ENCODE measurements around the gene CLRN2. TPM values are rescaled to one million over a fixed set of nuclear protein-coding genes. Genes with fewer than 3 reads are reported as not detected.

The CLRN2 gene
- total and polyA plus RNA-seq, 9 of the 15 experiments (the other 6 are each of a cell fraction or from before 2014, with no cell fraction given): not detected

DNA sequence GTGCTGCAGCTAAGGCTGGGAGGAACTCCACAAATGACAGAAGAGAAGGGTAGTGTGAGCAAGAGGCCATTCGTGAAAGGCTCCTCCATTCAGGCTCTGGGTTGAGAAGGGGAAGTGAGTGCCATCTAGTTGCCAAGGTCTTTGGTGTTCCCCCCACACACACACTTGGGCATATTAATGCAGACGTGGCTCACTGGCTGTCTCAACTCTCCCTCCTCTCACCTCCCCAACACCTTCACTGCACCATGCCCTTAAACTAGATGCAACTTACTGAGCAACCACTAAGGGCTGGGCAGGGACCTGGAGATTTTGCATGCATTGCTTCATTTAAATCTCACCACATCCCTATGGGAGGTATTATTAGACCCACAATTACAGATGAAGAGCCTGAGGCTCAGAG is 8.7 kb downstream of the CLRN2 start (continued):
- TF ChIP-seq, protein P1, sequence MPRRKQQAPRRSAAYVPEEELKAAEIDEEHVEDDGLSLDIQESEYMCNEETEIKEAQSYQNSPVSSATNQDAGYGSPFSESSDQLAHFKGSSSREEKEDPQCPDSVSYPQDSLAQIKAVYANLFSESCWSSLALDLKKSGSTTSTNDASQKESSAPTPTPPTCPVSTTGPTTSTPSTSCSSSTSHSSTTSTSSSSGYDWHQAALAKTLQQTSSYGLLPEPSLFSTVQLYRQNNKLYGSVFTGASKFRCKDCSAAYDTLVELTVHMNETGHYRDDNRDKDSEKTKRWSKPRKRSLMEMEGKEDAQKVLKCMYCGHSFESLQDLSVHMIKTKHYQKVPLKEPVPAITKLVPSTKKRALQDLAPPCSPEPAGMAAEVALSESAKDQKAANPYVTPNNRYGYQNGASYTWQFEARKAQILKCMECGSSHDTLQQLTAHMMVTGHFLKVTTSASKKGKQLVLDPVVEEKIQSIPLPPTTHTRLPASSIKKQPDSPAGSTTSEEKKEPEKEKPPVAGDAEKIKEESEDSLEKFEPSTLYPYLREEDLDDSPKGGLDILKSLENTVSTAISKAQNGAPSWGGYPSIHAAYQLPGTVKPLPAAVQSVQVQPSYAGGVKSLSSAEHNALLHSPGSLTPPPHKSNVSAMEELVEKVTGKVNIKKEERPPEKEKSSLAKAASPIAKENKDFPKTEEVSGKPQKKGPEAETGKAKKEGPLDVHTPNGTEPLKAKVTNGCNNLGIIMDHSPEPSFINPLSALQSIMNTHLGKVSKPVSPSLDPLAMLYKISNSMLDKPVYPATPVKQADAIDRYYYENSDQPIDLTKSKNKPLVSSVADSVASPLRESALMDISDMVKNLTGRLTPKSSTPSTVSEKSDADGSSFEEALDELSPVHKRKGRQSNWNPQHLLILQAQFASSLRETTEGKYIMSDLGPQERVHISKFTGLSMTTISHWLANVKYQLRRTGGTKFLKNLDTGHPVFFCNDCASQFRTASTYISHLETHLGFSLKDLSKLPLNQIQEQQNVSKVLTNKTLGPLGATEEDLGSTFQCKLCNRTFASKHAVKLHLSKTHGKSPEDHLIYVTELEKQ (CRISPR knock-in tag; IDR thresholded peaks at IDR 0.05): no peak
- TF ChIP-seq, protein P2, sequence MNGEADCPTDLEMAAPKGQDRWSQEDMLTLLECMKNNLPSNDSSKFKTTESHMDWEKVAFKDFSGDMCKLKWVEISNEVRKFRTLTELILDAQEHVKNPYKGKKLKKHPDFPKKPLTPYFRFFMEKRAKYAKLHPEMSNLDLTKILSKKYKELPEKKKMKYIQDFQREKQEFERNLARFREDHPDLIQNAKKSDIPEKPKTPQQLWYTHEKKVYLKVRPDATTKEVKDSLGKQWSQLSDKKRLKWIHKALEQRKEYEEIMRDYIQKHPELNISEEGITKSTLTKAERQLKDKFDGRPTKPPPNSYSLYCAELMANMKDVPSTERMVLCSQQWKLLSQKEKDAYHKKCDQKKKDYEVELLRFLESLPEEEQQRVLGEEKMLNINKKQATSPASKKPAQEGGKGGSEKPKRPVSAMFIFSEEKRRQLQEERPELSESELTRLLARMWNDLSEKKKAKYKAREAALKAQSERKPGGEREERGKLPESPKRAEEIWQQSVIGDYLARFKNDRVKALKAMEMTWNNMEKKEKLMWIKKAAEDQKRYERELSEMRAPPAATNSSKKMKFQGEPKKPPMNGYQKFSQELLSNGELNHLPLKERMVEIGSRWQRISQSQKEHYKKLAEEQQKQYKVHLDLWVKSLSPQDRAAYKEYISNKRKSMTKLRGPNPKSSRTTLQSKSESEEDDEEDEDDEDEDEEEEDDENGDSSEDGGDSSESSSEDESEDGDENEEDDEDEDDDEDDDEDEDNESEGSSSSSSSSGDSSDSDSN (IDR thresholded peaks at IDR 0.05; ENCODE audit: borderline replicate concordance in 1 of 2, low read depth in 2 of 2, low read length in 2 of 2): no peak
- TF ChIP-seq, protein P3, sequence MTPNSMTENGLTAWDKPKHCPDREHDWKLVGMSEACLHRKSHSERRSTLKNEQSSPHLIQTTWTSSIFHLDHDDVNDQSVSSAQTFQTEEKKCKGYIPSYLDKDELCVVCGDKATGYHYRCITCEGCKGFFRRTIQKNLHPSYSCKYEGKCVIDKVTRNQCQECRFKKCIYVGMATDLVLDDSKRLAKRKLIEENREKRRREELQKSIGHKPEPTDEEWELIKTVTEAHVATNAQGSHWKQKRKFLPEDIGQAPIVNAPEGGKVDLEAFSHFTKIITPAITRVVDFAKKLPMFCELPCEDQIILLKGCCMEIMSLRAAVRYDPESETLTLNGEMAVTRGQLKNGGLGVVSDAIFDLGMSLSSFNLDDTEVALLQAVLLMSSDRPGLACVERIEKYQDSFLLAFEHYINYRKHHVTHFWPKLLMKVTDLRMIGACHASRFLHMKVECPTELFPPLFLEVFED (CRISPR knock-in tag; conservative IDR thresholded peaks at IDR 0.05): no peak
- TF ChIP-seq ZSCAN29 (IDR thresholded peaks at IDR 0.05): no peak
- no peak for TF ChIP-seq ETV6 (IDR thresholded peaks at IDR 0.05; ENCODE audit: borderline replicate concordance in 1 of 2, low read depth in 2 of 2, low read length in 1 of 2)
- TF ChIP-seq ETV6 (CRISPR knock-in tag; IDR thresholded peaks at IDR 0.05; ENCODE audit: borderline replicate concordance): no peak
- no peak for TF ChIP-seq HDAC2 (IDR thresholded peaks at IDR 0.05)
- TF ChIP-seq, protein P4, sequence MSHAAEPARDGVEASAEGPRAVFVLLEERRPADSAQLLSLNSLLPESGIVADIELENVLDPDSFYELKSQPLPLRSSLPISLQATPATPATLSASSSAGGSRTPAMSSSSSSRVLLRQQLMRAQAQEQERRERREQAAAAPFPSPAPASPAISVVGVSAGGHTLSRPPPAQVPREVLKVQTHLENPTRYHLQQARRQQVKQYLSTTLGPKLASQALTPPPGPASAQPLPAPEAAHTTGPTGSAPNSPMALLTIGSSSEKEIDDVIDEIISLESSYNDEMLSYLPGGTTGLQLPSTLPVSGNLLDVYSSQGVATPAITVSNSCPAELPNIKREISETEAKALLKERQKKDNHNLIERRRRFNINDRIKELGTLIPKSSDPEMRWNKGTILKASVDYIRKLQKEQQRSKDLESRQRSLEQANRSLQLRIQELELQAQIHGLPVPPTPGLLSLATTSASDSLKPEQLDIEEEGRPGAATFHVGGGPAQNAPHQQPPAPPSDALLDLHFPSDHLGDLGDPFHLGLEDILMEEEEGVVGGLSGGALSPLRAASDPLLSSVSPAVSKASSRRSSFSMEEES (CRISPR knock-in tag; IDR thresholded peaks at IDR 0.05): no peak

Measured in K562 (cell line).